ENCODE data around the gene TRIM43.

GRCh38 chr2:95552911-95553310, 38.9 kb upstream of the TRIM43 start:
- TF ChIP-seq CTCF (IDR thresholded peaks at IDR 0.05; ENCODE audit: extremely low read depth in 1 of 2, insufficient read depth in 1 of 2, low read depth in 1 of 2, low read length in 2 of 2) (no peak), POLR2AphosphoS5 (IDR thresholded peaks at IDR 0.05; ENCODE audit: insufficient read depth, low read depth, low read length) (no peak), MAX (IDR thresholded peaks at IDR 0.05; ENCODE audit: insufficient read depth, insufficient read length) (no peak), EZH2 (IDR thresholded peaks at IDR 0.05; ENCODE audit: borderline replicate concordance, low read depth, low read length, severe bottlenecking) (no peak), POLR2A (IDR thresholded peaks at IDR 0.05; ENCODE audit: low read depth, low read length) (no peak), FOS (IDR thresholded peaks at IDR 0.05; ENCODE audit: borderline replicate concordance, insufficient read depth, low read length) (no peak)
